UCSD-AML1 (cell line): Measurements from ENCODE around the gene CDH22.
A peak's percentile ranks its signal among the peaks of the same experiment; 100 is the strongest.

Experiments used
- DNase-seq: peaks from one replicate; lab custom pipeline; 2025; ENCODE audit not compliant: unreplicated experiment; lab: John Stamatoyannopoulos, UW

Gene CDH22

DNA sequence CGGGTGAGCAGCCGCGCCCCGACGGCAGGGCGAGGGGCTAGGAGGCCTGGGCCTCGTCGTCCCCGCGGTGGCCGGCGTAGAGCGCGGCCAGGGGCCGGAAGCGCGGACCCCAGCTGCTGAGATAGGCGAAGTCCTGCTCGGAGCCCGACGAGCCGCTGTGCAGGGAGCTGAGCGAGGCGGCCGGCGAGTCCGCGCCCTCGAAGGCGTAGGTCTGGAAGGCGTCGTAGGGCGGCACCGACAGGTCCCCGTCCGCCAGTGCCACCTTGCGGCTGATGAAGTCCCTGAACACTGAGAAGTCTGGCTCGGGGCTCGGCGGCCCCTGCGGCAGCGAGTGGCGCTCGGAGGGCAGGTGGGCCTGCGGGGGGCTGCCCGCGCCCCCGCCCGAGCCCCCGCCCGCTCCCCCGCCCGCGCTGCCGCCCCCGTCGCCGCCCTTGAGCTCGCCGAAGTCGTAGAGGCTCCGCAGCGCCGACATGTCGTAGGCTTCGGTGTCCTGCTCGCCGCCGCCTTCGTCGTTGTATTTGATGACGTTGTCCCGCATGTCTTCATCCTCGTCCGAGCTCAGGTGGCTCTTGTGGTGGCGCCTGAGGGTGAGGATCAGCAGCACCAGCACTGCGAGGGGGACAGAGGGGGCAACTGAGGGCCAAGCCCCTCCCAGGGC lies 133.7 kb downstream of the CDH22 start:
- peak; percentile 62 for DNase-seq

DNA sequence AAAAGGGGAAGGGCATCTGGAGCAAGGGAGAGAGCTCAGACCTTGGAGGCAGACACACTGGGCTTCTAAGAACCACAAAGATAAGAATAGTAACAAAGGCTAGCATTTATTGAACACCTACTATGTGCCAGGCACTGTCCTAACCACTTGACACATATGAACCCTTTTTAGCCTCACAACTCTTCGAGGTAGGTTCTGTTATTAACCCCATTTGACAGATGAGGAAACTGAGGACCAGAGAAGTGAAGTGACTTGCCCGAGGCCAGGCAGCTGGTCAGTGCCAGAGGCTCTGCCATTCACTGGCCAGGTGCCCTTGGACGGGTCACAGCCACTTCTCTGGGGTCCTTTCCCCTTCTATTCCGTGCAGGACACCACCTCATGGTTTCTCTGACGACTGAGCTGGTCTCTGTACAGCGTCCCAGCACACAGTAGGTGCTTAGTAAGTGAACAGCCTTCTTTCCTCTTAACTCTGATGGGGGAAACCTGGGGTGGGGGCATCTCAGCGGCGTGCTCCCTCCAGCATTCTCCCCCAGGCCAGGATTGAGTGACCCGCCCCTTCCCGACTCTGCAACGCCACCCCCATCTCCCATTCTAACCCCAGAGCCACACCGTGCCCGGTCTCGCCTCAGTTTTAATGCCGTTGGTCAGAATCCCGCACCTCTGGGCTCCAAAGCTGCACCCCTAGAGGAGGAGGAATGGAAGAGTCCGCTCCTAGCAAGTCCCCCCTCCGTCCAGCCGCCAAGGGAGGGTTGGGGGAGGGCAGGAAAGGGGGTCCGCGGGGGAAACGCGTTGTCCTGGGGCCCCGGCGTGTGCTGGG lies 134.4 kb downstream of the CDH22 start:
- no peak for DNase-seq

DNA sequence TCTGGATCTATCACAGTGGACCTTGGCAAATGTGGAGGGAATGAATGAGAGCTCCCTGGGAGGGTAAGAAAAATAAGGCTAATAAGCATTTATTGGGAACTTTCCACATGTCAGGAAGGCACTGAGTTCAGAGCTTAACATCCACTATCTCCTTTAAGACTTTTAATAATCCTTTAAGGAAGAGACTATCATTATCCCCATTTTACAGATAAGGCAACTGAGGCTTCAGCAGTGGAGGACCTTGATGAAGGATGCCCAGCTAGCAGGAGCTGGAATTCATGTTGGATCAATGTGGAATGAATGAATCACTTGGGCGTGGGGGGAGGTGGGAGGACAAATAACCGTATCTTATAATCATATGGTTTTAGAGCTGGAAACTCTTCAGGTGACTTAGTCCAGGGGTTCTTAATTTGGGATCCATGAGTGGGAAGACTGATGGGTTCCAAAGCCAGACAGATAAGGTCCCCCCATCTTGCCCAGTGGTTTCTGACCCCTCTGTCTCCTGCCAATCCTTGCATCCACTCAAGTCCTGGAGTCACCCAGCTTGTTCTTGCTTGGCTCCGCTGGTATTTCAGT lies 135.2 kb downstream of the CDH22 start:
- no peak for DNase-seq

DNA sequence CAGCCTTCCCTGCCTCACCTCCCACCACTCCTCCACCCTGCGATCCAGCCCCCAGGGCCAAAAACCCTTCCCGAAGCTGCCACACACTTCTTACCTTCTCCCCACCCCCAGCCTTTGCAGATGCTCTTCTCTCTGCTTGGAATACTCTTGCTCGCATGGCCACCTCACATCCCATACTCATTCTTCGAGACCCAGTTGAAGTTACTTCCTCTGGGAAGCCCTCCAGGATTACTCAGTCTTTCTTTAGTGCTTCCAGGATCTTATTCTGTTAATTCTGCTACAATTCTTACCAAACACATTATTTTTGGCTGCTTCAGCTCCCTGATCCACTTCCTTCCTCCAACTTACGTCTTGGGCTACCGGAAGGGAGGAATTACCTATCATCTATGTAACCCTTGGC lies 135.8 kb downstream of the CDH22 start:
- no peak for DNase-seq

DNA sequence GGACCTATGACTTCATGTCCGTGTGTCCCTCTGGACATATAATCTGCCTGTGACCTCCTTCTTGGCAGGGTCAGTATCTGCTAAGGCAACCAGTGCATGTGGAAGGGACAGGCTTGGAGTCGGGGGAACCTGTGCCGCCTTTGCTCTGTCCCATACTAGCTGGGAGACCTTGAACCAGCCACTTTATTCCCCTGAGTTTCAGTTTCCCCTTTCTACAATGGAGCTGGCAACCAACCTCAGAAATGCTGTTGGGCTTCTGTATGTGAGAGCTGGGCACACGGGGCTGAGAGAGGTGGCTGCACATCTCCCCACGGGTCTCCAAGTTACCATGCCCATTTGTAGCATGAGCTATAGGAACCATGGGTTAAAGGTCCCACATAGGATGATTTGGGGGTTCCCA lies 136.4 kb downstream of the CDH22 start:
- DNase-seq: peak; percentile 20

DNA sequence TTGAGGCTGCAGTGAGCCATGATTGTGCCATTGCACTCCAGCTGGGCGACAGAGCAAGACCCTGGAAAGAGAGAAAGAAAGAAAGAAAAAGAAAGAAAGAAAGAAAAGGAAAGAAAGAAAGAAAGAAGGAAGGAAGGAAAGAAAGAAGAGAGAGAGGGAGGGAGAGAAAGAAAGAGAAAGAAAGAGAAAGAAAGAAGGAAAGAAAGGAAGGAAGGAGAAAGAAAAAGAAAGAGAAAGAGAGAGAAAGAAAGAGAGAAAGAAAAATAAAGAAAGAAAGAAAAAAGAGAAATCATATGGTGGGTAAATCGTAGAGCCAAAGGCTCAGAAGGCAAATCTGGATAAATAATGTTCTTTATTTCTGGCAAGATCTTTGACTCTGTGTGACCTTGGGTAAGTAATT lies 136.8 kb downstream of the CDH22 start:
- DNase-seq: no peak

DNA sequence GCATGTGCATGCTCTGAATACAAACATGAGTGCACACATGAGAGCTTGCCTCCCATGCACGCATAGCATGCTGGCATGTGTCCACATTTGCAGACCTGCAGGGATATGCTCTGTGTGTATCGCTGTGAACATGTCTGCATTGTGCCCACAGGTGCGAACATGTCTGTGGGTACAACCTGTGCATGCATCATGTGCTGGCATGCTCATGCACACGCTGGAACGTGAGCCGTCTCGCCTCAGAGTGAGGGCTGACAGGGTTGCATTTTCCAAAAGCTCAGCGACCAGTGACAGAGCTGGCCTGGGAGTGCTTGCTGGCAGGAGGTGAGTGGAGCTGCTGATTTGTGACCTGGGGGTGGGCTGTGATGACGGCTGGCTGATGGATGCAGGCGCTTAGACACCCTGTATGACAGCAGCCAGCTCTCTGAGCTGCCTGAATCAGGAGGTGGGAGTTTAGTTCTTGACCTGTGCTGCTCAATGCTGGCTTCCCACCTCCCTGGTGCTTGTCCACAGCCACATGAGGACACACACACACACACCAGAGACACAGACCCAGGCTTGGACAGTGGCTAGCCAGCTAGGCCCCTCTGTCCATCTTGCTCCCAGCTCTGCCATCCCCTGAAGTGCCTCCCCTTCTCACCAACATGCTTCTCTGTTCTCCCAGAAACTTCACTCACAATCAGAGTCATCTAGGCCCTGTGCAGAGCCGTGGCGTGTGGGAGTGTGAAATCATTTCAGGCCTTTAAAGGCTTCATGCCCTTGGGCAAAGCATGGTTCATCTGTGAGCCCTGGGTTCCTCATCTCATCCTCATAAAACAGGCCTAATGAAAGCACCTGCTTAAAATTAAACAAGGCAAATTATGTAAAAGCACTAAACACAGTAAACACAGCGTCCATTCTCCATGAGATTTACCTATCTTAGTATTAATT lies 138.8 kb downstream of the CDH22 start:
- no peak for DNase-seq

DNA sequence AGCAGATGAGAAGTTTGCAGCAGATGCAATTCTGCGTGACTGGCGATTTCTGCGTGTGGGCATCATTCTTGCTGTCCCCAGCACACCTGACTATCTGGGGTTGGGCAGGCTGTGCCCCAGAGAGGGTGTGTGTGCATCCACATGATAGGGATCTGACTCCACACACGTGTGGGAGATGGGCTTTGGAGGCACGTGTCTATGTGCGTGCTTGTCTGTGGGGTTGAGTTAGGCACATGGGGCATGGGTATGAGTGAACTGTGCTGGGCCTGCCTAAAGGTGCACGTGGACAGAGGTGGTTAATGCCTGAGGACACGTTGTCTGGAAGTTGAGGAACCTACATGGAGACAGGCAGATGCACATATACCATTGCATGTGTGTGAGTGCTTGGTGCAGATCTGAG lies 139.9 kb downstream of the CDH22 start:
- DNase-seq: no peak

DNA sequence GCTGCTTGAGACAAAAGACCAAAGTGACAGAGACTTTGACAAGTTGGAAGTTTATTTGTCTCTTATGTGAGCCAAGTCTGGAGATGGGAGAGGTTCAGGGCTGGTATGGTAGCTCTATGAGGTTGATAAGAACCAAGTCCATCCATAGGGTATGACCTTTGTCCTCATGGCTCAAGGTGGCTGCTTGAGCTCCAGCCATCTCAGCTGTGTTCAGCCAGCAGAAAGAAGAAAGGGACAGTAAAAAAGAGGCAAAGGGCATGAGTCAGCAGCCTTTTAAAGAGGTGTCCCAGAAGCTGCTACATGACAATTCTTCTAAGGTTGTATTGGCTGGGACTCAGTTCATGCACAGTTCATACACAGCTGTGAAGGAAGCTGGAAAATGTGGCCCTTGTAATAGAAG lies 141.2 kb downstream of the CDH22 start:
- no peak for DNase-seq

DNA sequence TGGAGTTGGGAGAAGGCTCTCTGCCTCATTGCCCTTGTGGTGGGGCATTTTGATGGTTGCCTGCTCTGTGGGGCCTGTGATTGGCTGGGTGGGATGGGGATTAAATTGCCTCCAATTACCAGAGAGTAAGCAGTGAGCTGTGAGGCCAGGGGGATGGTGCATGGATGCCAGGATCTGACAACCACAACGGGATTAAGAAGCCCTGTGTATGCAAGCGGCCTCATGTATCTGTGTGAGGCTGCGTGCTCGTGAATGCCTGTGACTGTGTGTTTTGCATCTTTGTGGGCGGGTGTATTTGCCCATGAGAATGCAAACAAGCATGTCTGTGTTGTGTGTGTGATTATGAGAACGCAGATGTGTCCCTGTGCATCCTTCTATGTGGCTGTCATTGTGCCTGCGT lies 144.0 kb downstream of the CDH22 start:
- no peak for DNase-seq

DNA sequence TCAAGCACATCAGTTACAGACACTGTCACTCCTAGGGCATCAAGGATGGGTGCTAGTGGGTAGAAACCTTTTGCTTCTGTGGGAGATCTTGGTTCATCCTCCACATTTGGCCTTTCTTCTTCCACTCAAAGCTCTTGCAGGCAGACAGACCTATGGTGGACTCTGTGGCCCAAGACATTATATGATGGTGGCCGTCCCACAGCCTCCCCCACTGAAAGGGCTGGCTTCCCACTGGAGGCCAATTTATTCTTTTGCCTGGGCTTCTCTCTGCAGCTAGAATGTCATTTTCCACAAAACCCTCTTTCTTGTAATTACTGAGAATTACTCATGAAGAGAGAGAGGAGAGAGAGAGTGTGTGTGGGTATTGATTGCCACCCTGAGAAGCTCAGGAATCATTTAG lies 146.4 kb downstream of the CDH22 start:
- DNase-seq: no peak

DNA sequence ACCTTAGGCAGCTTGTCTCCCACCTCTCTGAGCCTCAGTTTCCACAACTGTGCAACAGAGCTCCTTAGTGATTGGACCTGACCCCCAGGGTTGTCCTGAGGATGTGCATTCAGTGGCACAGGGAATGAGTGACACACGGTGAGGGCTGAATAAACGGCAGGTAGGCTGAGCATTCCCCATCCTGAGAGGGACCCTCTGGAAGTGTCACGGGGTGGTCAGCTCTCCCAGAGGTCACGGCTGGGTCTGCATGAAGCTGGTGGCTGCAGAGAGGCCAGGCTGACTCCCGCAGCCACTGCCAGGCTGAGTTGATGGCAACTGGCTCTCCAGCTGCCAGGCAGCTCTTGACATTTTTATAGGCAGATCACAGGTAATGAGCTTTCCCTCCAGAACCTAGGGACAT lies 147.6 kb downstream of the CDH22 start:
- no peak for DNase-seq

DNA sequence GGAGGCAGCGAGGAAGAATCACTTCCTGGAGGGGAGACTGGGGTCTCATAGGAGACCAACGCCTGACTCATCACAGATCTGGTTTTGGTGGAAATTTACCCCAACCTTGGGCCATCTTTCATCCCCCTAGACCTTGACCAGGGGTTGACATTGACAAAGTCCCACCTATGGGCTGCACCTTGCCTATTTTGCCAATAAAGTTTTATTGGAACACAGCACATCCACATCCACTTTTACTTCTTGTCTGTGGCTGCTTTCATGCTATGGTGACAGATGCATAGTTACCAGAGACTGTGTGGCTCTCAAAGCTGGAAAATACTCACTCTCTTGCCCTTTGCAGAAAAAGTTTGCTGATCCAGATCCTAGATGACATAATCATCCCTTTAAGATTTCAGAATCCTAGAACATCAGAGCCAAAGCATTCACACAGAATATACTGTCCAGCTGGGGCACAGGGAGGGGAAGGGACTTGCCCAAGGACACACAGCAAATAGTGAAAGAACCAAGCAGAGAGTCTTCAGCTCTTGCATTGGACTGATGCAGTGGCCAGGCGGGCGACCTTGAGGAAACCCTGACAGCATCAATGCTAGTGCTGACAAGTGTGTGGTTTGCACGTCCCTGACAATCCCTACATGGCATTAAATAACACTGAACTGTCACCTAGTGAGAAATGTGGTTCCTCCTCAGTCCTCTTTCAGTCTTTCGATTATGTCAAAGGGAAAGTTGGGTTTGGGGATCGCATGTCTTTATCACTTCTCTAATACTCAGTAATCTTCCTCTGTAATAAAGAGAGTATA lies 149.0 kb downstream of the CDH22 start:
- DNase-seq: no peak

DNA sequence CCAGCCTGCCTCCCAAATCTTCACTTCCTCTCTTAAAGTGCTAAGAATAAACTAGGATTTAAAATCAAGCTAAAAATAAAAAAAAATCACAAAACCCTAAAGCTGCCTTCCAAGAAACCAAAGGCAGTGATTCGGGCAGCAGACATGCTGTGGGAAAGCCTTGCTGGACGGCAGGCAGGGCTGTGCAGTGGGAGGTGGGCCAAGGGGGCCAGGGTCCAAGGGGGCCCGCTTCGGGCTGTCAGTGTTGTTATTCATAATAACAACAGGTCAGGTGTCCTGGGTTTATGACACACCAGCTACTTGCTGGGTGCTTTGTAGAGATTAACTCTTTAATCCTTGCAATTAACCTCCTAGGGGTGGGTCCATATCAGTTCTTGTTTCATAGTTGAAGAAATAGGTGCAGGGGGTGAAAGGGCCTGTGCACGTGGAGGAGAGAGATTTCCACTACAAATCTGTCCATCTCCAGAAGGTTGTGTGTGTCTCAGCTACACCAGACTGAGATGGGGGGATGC lies 149.8 kb downstream of the CDH22 start:
- DNase-seq: no peak

DNA sequence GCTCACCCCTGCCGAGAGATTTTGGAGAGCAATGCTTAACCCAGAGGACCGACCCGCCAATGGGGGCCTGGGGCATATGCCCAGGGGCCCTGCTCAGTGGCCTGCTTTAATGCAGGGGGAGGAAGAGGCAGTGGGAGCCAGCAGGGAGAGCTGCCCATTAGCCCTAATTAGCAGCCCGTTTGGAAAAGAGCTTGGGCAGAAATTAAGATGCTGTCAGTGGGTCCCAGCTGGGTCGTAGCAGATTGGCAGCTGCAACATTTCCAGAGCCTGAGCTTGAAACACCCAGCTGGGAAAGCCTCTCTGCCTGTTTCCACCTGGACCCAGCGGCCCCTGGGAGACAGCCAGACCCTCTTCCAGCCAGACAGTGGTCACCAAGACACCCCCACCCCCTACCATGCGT lies 150.7 kb downstream of the CDH22 start:
- DNase-seq: no peak

DNA sequence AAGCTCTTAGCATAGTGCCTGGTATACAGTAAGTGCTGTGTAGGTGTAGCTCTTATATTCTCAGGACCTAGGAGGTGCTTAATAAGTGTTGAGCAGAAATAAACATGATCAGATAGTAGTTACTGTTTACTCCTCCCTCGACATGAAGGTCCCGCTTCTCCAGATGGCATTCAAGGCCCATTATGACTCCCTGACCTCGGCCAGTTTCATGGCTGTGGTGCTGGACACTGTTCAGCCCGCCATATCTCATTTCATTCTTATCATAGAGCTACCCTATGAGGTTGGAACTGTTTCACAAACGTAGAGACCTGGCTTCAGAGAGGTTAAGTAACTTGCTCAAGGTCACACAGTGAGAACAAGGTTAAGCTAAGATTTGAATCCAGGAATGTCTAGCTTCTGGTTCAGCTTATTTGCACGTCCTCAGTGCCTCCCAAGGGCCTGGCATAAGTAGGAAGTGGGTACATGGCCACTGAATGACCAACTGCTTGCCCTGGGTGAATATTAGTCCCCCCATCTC lies 151.2 kb downstream of the CDH22 start:
- no peak for DNase-seq

DNA sequence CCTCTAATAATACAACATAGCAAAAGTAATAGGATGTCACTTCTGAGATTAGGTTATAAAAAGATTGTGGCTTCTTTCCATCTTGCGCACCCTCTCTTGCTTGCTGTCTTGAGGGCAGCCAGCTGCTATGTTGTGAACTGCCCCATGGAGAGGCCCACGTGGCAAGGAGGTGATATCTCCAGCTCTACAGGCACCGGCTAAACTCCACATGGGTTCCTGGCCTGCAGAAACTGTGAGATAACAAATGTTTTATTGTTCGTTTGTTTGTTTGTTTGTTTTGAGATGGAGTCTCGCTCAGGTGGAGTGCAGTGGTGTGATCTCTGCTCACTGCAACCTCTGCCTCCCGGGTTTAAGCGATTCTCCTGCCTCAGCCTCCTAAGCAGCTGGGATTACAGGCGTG lies 152.2 kb downstream of the CDH22 start:
- DNase-seq: no peak

DNA sequence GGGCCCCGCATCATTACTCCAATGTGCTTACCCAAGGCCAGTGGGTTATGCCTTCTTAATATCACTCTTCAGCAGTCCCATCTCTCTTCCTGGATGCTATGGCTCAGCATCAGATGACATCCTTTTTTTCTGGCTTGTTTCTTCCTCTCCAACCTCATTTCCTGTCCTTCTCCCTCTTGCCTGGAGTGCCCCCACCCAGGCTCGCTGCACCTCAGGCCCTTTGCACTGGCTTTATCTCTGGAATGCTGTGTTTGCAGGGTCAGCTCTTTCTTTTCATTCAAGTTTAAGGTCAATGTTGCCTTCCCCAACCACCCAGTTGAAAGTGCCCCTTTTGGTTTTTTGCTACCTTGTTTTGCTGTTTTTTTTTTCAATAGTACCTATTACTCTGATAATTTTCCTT lies 153.5 kb downstream of the CDH22 start:
- DNase-seq: no peak

DNA sequence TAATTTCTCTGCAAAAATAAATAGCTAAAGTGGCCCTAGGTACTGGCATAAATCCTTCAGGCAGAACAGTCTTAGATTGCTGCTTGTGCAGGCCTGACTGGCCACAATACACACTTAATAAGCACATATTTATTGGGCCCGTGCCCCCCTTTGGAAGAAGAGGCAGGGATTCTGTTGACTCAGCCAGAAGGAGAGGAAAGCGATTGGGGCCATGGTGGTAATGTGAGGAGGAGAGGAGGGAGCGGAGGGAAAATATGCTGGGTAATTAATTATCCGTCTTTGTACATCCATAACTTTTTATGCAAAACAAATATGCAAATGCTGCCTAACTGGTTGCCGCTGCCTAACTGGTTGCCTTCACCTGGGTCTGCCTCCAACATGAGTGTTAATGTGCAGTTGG lies 154.0 kb downstream of the CDH22 start:
- DNase-seq: no peak
